Measurements from ENCODE around the gene TMEM45B. TPM values are rescaled to one million over a fixed set of nuclear protein-coding genes. Genes with fewer than 3 reads are reported as not detected.
"Not testable (repeated sequence)": the region's sequence is repeated elsewhere in the genome, so short reads cannot be mapped to it uniquely, and the experiment has no call there.

TMEM45B gene
- total RNA-seq, 4 donors from 2014 or later = 0.19 to 1.3 TPM; not detected in 2

DNA sequence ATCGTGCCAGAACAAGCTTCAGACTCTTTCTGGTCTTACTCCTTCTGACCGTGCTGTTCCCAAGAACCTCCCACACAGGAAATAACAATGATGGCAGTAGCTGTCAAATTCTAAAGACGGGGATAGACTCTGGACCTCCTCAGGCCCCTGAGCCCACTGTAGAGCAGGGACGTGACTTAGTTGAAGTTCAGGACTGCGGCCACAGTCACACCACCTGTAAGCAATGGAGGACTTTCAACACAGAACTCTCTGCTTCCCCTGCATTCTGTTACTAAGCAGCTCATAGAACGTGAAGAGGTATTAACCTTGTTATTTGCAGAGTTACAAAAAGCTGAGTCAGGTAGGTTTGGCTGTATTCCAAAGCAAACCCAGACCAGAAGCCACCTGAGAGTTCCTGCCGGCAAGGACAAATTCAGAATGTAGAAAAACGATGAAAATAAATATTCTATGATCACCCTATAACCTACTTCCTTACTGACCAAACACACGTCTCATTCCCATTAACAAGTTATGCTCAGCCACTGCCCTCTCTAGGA, 12.7 kb downstream of the TMEM45B start:
- TF ChIP-seq, protein P1, sequence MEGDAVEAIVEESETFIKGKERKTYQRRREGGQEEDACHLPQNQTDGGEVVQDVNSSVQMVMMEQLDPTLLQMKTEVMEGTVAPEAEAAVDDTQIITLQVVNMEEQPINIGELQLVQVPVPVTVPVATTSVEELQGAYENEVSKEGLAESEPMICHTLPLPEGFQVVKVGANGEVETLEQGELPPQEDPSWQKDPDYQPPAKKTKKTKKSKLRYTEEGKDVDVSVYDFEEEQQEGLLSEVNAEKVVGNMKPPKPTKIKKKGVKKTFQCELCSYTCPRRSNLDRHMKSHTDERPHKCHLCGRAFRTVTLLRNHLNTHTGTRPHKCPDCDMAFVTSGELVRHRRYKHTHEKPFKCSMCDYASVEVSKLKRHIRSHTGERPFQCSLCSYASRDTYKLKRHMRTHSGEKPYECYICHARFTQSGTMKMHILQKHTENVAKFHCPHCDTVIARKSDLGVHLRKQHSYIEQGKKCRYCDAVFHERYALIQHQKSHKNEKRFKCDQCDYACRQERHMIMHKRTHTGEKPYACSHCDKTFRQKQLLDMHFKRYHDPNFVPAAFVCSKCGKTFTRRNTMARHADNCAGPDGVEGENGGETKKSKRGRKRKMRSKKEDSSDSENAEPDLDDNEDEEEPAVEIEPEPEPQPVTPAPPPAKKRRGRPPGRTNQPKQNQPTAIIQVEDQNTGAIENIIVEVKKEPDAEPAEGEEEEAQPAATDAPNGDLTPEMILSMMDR (IDR thresholded peaks at IDR 0.05) = no peak
- ATAC-seq (ENCODE audit: low FRiP score) (no peak), DNase-seq (ENCODE audit: low spot score) (no peak)

DNA sequence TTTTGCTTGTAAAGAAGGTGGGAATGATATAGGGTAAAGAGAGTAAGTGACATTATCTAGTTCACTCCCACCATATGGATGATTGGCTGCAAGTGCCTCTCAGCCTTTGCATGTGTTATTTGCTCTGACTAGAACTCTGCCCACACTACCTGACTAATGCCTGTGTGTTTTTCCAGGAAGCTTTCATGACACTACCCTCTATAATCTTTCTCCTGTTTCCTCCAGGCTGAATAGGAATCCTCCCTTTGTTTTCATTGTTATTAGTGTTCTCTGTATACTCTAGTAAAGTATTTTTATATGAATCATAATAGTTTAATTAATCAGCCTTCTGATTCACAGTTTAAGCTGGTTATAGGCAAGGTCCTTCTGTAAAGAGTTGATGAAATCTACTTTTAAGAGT, 13.8 kb downstream of the TMEM45B start:
- DNase-seq (ENCODE audit: low spot score); ATAC-seq (ENCODE audit: low FRiP score): not testable (repeated sequence)

DNA sequence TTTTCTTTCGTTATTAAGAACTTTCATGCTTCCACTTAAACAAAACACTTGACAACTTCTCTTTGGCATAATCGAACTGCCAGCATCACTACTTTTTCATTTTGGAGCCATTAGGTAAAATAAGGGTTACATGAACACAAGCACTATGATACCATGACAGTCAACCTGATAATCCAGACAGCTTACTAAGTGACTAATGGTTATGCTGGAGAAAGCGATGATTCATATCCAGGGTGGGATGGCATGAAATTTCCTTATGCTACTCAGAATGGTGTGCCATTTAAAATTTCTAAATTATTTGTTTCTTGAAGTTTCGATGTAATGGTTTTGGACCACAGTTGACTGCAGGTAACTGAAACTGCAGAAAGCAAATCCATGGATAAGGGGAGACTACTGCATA, 15.6 kb downstream of the TMEM45B start:
- not testable (repeated sequence) for DNase-seq (ENCODE audit: low spot score); ATAC-seq (ENCODE audit: low FRiP score)

DNA sequence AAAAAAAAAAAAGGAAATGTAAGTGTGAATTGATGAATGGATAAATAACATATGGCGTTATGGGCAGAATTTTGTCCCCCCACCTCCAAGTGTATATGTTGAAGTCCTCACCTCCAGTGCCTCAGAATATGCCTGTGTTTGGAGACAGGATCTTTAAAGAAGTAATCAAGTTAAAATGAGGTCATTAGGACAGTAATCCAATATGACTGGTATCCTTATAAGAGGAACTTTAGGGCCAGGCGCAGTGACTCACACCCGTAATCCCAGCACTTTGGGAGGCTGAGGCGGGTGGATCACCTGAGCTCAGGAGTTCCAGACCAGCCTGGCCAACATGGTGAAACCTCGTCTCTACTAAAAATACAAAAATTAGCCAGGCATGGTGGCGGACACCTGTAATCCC, 17.6 kb downstream of the TMEM45B start:
- DNase-seq (ENCODE audit: low spot score); ATAC-seq (ENCODE audit: low FRiP score): not testable (repeated sequence)

DNA sequence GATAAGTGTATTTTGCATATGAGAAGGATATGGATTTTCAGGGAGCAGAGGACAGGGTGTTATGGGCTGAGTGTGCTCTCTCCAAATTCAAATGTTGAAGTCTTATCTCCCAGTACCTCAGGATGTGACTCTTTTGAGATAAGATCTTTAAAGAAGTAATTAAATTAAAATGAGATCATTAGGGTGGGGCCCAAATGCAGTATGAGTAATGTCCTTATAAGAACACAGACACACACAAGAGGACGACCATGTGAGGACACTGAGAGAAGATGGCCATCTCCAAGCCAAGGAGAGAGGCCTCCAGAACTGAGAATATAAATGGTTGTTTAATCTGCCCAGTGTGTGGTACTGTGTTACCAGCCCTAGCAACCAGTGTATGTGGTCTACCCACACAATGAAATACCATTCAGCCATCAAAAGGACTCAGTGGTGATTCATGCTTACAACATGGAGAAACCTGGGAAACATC, 20.8 kb downstream of the TMEM45B start:
- ATAC-seq (ENCODE audit: low FRiP score); DNase-seq (ENCODE audit: low spot score): not testable (repeated sequence)

DNA sequence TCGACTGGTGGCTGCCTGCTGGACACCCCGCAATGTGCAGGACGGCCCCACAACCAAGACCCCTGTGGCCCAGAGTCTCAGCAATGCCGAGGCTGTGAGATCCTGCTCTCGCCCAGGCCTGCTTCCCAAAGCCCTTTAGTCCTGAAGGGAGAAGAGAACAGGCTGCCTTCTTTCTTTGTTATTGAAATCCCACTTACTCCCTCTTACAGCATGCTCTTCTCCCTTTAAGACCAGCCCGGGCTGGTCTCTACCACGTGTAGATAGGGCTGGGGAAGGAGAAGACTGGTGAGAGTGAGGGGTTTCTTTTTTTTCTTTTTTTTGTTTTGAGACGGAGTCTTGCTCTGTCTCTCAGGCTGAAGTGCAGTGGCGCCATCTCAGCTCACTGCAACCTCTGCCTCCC, 21.3 kb downstream of the TMEM45B start:
- TF ChIP-seq, protein P1 (IDR thresholded peaks at IDR 0.05) = no peak
- DNase-seq (ENCODE audit: low spot score) (no peak), ATAC-seq (ENCODE audit: low FRiP score) (no peak)

DNA sequence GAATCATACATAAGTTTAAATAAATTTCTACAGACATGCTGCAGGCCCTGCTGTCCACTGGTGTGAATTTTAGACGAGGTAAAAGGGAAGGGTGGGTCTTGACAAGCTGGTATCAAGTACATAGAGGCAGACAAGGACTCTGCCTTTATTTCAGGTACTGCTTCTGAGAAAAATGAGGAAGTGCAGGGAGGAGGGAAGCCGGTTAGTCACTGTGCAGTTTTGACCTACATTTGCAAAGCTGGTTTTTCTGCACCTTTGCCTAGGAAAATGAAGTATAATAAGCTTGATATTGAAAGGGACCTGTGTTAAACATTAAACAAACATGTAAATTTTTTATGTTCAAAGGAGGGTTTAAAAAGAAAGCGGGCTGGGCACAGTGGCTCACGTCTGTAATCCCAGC, 24.6 kb downstream of the TMEM45B start:
- DNase-seq (ENCODE audit: low spot score) = no peak
- TF ChIP-seq, protein P1 (IDR thresholded peaks at IDR 0.05) = no peak
- ATAC-seq (ENCODE audit: low FRiP score) = no peak

DNA sequence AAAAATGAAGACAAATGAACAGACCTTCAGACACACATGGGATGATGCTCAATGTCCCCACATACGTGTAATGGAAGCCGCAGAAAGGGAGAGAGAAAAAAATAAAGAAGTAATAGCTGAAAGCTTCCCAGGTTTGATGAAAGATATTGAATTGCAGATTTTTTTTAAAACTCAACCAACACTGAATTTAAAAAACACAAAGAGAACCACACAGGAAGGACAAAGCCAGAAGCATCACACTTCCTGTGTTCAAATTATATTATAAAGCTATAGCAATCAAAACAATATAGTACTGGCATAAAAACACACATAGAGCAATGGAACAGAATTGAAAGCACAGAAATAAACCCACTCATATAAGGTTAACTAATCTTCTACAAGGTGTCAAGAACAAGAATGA, 26.5 kb downstream of the TMEM45B start:
- DNase-seq (ENCODE audit: low spot score) = no peak
- no peak for ATAC-seq (ENCODE audit: low FRiP score)
- TF ChIP-seq, protein P1 (IDR thresholded peaks at IDR 0.05) = no peak

DNA sequence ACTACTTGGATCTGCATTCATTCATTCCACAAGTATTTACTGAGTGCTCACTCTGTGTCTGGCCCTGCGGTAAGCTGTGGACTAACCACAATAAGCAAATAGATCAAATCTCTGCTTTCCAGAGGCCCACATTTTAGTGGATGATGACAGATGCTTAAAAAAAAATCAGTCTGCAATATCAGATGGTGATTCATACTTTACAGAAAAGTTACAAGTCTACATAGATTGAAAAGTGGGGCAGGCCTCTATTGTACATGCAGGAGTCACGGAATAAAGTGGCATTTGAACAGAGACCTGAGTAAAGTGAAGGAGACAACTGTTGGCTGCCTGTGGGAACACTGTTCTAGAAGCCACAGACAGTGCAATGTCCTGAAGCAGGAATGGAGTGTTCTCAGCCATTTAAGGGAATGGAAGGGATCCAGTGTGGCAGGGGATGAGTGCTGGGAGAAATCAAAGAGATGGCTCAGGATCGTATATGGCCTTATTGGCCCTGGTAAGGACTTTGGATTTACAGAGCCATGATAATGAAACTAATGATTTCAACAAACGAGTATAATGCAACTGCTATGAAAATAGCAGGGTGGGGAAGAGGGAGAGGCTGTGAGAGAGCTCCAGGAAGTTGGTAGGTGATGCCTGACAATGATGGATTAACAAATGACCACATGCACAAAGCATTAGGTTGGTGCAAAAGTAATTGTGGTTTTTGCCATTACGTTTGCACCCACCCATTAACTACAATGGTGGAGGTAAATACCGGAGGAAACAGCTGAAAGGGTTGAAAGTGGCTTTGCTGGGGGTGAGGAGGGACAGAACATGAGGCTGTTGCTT, 31.1 kb downstream of the TMEM45B start:
- DNase-seq (ENCODE audit: low spot score) (no peak), ATAC-seq (ENCODE audit: low FRiP score) (no peak)
- TF ChIP-seq, protein P1 (IDR thresholded peaks at IDR 0.05) = no peak

DNA sequence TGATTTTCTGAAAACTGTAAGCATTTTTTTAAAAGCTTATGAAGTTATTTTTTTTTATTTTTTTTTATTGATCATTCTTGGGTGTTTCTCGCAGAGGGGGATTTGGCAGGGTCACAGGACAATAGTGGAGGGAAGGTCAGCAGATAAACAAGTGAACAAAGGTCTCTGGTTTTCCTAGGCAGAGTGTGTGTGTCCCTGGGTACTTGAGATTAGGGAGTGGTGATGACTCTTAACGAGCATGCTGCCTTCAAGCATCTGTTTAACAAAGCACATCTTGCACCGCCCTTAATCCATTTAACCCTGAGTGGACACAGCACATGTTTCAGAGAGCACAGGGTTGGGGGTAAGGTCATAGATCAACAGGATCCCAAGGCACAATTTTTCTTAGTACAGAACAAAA, 31.7 kb downstream of the TMEM45B start:
- not testable (repeated sequence) for ATAC-seq (ENCODE audit: low FRiP score); DNase-seq (ENCODE audit: low spot score)

Measured in omental fat pad (tissue), 4 donors.